ENCODE measurements around the gene SLCO4A1.

- TF ChIP-seq CTCF (IDR thresholded peaks at IDR 0.05) = no peak
- no peak for TF ChIP-seq POLR2A (IDR thresholded peaks at IDR 0.05)
Observed at GRCh38 chr20:62717933-62718332, 75.6 kb downstream of the SLCO4A1 start.
